Limb (tissue), 2 donors: ENCODE results near the gene DONSON.
"Not testable (repeated sequence)": the region's sequence is repeated elsewhere in the genome, so short reads cannot be mapped to it uniquely, and the experiment has no call there.

Source experiments
- DNase-seq, 2 donors: peaks; one replicate each; pipeline ENCODE4 v3.0.0-alpha.2; 2016; ENCODE audit errors: extremely low spot score in 2 of 2

DONSON gene, protein sequence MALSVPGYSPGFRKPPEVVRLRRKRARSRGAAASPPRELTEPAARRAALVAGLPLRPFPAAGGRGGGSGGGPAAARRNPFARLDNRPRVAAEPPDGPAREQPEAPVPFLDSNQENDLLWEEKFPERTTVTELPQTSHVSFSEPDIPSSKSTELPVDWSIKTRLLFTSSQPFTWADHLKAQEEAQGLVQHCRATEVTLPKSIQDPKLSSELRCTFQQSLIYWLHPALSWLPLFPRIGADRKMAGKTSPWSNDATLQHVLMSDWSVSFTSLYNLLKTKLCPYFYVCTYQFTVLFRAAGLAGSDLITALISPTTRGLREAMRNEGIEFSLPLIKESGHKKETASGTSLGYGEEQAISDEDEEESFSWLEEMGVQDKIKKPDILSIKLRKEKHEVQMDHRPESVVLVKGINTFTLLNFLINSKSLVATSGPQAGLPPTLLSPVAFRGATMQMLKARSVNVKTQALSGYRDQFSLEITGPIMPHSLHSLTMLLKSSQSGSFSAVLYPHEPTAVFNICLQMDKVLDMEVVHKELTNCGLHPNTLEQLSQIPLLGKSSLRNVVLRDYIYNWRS

DNA sequence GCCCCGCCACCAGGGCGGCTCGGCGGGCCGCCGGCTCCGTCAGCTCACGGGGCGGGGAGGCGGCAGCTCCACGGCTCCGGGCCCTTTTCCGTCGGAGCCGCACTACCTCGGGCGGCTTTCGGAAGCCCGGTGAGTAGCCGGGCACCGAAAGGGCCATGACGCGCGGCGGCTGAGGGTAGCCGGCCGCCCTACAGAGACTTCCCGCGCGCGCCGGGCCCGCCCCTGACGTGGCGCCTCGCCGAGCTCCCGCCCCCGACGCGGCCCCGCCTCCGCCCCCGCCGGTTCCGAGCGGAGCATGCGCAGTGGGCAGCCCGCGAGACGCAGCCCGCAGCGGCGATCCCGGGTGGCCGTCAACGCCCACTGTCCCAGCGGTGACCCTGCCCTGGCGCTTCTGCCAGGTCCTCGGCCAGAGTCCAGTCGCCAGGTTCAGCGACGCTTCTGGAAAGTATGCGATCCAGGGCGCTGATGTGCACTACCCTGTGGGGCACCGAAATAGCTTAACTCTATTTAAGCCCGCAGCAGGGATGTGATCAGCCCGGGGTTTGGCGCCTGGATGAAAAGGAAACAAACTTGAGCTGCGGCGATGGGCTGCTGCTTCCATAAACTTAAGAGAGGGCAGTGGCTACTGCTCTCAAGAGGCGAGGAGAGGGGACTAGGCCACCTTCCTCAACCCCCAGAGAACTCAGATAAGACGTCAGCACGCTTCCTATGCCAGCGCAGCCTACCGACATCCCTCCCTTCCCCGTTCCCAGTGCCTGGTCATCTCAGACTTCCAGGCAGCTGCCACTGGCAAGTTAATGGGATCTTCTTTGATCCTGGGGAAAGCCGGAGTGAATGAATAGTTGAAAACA is at the start of gene DONSON:
DONSON (minus strand) TSS at position 200 of the 851 bp plus-strand sequence; CDS start at position 157, 43 bp downstream.
- peak; percentile 87 to 95 for DNase-seq

DNA sequence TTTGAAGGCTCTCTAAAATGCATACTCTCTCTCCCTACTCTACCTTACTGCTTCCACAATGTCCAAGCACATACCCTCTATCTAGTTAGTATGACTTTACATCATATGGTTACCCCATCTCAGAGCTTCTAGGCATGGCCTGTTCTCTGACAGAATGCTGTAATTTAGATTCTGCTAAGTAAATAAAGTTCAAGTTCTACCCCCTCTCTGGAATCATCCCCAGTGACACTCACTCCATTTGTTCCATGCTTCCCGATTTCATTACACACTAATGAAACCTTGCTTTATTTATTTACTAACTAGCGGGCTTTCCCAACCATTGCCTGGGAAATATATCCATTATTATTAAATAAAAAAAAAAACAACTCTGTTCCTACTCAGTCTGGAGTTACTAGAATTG is 45.8 kb upstream of the DONSON start:
- no peak for DNase-seq

DNA sequence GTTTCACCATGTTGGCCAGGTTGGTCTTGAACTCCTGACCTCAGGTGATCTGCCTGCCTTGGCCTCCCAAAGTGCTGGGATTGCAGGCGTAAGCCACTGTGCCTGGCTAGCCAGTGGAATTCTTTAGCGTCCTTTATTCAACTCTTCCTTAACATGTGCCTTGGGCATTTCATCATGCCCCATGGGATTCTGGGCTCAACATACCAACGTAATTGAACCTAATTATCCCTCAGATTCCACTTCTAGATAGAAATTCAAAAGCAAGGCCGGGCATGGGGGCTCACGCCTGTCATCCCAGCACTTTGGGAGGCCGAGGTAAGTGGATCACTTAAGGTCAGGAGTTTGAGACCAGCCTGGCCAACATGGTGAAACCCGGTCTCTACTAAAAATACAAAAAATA is 37.7 kb upstream of the DONSON start:
- not testable (repeated sequence) for DNase-seq

DNA sequence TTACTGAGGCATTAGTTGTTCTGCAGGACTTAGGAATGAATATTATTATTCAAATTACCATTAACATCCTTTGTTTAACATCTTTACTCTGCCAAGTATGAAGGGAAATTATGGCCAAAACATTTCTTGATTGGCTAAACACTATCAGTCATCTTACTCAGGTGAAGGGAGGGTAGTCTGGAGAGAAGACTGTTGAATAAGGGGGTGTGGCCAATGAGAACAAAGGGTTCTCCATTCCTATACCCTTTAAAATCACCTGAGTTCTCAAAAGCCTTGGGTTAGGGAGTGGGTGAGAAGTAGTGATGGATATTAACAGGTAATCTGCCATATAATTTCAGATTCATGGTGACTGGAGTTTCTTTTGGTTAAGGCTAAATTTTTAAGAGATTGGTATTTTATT is 33.8 kb upstream of the DONSON start:
- DNase-seq: no peak

DNA sequence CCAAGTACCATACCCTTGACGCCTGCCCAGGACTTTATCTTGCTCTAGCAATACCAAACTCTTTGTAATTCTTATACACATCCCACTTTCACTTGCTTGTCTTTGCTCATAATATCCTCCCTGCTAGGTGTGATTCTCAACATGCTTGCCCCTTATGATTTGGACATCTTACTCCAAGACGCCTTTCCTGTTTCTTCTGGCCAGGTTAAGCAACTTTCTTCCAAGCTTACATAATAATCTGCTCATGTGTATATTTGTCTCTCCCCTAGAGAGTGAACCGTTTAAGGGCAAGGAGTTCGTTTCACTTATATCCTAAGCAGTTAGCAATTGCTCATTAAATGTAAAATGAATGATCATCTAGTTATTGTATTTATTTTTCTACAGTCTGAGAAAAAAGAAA is 31.2 kb upstream of the DONSON start:
- no peak for DNase-seq

DNA sequence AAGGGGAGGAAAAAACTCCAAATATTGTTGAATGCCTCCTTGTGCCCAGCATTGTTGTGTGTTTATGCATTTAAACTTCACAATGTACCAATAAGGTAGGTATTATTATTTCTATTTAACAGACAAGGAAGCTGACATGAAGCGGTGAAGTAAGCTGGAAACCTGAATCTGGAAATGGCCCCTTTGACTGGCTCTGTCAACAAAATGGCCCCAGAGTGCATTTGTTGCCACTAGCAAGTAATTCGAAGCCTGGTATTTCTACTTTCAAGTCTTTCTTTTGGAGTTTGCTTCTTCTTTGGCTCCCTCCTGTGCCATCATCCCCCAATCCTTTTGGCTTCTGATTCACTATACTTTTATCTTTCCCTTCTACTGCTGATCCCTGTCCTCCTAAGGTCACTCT is 29.9 kb upstream of the DONSON start:
- no peak for DNase-seq

DNA sequence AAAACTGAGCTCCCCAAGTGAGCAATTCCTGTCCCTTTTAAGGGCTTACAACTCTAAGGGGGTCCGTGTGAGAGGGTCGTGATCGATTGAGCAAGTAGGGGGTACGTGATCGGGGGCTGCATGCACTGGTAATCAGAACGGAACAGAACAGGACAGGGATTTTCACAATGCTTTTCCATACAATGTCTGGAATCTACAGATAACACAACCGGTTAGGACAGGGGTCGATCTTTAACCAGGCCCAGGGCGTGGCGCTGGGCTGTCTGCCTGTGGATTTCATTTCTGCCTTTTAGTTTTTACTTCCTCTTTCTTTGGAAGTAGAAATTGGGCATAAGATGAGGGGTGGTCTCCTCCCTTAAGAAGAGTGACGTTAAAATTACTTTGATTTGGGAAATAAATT is 29.1 kb upstream of the DONSON start:
- DNase-seq: not testable (repeated sequence)

DNA sequence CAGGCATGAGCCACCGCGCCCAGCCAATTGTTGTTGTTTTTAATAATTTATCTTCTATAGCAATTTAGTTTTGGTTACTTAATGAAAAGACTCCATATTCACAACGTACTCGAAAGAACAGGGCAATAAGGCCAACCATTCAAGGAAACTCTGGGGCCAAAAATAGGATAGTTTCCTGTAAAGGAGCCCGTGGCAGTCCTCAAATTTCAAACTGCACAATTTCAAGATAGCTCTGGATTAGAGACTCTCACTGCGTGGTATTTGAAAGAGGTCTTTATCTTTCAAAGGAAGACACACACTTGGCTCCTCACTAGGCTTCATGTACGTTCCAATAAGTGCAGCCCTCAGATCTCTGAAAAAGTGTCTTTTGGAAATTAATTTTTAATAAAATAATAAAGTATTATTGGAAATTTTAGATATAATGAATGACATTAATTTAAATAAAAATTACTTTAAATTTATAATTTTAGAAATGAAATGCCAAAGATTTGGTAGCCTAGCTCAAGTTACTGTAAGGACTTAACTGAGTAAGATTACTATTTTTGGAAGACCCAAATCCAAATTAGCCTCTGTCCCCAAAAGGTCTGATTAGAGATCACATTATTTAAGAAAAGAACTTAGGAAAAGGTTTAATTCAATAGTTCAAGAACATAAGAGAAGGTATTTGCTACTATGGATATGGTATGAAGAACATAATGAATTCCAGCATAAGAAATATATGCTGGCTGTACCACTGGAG is 22.7 kb upstream of the DONSON start:
- no peak for DNase-seq

DNA sequence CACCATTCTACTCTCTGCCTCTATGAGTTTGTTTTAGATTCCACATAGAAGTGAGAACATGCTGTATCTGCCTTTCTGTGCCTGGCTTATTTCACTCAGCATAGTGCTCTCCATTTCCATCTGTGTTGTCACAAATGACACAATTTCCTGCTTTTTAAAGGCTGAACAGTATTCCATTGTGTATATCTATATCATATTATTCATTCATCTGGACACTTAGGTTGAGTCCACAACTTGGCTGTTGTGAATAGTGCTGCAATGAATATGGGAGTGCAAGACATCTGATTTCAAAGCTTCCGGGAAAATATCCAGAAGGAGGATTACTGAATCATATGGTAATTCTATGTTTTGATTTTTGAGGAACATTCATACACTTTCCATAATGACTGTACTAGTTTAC is 20.1 kb upstream of the DONSON start:
- DNase-seq: no peak

DNA sequence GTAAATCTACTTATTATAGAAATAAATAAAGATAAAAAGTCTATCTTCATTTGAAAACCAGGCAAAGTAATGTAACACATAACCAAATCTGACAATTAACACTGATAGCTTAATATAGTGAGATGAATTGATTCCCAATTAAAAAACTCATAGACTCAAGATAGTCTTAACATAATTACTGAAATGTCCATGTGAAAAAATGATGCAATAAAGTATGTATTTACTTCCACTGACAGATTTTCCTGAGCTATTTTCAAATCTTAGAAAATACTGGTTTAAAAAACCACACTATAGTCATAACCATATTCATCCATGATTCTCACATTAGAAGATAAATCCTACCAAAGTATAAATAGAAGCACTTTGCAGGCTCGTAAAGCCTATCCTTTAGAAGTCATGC is 9.6 kb upstream of the DONSON start:
- no peak for DNase-seq

DNA sequence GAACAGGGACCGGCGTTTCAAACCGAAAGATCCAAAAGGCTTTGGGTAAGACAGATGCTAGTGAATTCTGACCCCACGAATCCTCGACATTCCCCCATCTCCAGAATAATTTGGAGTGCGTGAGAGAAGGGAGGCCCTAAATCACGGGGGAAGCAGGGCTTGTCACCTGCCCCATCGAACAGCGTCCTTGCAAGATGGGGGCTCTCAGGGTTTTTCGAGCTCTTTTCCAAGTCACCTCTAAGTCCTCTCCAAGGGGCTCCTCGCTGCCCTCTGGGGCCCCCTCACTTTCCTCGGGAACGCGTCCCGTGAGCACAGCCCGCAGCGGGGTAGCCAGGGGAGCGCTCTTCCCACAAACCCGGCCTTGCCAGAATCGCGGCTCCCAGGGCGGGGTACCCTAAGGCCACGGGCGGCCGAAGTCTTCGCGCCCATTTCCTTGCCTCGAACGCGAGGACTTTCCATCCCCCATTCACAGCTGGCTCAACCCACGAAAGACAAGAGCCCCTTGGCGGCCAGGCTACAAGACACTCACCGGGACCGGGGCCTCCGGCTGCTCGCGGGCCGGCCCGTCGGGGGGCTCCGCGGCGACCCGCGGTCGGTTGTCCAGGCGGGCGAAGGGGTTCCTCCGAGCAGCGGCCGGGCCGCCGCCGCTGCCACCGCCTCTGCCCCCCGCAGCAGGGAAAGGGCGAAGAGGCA is 546 bp downstream of the DONSON start:
- peak; percentile 29 to 76 for DNase-seq

DNA sequence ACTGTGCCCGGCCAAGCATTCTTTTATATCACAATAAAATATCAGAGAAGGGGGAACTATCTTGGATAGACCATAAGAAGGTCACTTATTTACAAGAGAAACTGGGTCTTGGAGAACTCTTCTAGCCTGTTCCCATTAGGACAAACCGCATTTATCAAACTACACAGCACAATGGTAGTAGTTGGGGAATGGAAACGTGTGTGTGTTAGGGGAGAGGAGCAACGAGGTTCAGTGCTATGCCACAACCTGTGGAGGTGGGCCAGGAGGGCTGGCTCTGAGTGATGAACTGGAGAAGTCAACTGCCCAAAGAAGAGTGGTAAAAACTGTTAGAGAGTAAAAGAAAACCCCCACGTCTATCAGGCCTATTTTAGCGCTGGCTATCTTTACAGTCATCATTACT is 1.6 kb downstream of the DONSON start:
- DNase-seq: no peak

DNA sequence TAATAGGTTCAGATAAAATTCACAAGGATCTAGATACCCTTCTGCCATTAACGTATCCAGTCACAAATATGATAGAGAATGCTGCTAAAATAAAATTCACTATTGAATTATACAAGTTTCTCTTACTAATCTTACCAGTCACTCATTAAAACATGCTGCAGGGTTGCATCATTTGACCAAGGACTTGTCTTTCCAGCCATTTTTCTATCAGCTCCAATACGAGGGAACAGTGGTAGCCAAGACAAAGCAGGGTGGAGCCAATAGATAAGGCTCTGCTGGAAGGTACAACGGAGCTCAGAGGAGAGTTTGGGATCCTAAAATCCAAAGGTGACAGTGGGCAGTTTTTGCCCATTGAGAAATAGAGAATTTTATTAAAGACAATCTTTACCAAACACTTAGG is 4.0 kb downstream of the DONSON start:
- no peak for DNase-seq

DNA sequence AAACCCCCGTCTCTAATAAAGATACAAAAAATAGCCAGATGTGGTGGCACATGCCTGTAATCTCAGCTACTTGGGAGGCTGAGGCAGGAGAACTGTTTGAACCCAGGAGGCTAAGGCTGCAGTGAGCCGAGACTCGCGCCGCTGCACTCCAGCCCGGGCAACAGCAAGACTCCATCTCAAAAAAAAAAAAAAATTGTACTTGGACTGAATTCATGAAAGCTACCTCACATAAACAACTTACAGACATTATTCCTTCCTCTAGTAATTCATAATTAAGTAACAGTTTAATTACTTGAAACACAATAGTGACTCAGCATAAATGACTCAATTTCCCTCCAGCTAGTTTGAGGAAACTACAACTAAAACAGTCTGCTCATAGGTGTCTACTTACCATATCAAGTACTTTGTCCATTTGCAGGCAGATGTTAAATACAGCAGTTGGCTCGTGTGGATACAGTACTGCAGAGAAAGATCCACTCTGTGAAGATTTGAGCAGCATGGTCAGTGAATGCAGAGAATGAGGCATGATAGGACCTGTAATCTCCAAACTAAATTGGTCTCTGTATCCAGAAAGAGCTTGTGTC is 9.4 kb downstream of the DONSON start:
- DNase-seq: no peak

DNA sequence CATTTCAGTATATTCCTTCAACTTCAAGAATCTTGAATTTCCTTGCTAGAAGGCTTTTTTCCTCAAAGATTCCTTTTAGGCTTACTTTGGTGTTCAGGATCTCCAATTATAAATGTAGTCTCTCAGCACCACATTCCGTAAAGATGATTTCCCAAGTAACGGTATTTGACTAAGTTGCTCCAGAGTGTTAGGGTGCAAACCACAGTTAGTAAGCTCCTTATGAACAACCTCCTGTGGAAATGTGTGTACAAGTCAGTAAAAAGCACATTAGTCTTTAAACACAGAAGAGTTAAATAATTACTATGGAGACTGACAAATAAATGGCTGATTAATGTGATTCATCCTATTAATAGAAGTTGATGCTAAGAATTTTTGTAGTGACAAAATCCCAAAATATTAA is 10.3 kb downstream of the DONSON start:
- DNase-seq: no peak

DNA sequence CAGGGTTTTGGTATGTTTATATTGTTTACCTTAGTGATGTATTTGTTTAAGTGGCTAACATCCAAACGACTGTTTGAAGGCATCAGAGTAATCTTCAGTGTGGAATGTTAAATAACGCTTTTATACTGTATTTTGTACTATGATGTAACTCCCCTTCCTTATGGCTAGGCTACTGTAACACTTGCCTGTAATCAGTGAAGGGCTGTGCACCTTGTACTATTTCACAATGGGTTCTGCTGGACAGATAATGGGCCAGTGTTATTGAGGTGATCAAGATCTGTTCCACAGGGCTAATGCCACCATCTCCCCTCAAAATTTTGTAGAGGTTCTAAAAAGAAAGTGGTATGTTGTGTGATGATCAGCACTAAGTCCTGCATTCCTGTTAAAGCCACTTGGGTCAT is 11.7 kb downstream of the DONSON start:
- DNase-seq: not testable (repeated sequence)

DNA sequence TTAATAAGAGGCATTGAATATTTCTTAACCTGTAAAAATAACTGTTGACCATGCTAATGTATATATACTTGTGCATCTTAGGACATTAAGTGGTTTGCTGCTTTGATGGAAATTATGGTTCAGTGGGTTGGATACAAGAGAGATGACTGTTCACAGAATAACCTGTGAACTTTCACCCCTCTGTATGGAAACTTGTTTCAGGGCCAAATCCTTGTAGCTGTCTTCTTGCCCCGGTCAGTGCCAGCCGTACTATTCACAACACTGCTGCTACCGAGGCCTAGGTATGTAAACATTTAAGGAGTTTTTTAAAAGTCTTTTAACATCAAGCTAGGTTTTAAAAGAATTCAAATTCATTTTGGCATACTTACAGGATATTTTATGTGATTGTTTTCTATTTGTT is 16.1 kb downstream of the DONSON start:
- DNase-seq: no peak

DNA sequence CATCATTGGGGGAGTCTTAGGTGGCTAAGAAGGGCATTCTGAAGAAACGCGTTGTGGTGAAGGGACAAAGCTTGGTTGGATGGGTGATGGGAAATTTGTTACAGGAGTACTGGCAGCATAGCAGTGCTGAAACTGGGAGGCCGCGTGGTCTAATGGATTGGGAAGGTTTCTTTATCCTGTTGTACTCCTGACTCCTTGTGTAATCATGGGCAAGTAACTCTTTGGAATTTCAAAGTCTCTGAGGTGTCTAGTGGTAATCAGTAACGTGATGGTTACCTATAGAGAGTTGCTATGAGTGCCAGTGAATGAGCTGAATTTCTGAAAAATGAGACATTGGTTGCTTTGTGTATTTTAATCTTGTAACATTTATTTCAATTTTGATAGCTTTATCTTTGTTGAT is 18.5 kb downstream of the DONSON start:
- DNase-seq: no peak

DNA sequence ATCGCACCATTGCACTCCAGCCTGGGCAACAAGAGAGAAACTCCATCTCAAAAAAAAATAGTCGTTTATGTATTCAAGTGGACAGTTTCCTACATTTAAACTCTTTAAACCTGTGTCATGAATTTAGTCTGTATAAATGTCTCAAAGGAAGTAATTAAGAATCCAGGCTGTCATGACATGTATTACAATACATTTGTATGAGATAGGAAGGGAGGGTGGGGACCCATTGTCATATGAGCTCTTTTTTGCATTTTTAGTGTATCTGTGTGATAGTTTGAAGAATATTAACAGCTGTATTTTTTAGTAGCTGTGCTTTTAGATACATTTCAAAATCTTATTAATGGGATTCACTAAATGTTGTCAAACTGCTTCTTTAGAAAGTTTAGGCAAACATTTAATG is 20.0 kb downstream of the DONSON start:
- DNase-seq: no peak

DNA sequence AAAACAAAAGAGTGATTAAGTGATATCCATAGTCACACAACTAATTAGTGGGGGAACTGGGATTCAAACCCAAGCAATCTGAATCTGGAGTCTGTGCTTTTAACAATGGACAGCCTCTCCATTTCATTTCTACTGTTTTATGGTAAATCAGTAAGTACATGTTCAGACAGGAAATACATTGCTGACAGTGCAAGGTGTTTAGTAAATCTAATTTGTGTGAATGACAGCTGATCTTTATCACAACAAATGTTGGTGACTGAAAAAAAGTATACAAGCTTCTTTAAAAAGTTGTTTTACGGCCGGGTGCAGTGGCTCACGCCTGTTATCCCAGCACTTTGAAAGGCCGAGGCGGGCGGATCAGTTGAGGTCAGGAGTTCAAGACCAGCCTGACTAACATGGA is 20.6 kb downstream of the DONSON start:
- no peak for DNase-seq

DNA sequence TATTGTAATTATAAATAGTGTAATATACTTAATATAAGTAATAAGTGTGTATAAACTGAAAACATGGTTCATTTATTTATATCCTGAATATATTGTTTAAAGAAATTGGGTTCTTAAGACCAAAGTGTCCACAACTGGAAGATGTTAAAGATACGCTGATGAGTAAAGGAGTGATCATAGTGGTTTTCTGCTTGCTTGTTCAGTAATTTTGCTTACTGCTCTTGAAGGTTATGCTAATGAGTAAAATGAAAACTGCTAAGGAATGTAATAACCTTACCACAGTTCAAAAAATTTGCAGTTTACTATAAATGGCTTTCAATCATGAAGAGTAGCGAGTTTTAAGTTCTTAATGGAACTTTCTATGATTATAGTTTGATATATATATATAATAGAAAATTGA is 22.0 kb downstream of the DONSON start:
- no peak for DNase-seq
